ENCODE data around the gene MAJIN. TPM values are rescaled to one million over a fixed set of nuclear protein-coding genes. Genes with fewer than 3 reads are reported as not detected.

Gene MAJIN
- polyA plus RNA-seq, 3 donors = not detected

- H3K27ac ChIP-seq (ENCODE audit: low read depth in 1 of 2, low read length in 2 of 2) = peak overlapping the region; percentile 30 to 42
- H3K4me1 Mint-ChIP-seq = peaks cover 53% of the 10 kb centered on the region
- peaks cover 21 to 32% of the 10 kb centered on the region in 2 donors for H3K36me3 Mint-ChIP-seq
- no peaks in the 10 kb centered on the region for H3K79me2 ChIP-seq (ENCODE audit: insufficient read depth, low read length)
- no peaks in the 10 kb centered on the region for H3K36me3 ChIP-seq (replicated peaks in 1 of 2; ENCODE audit: control insufficient read depth in 1 of 2, insufficient read depth in 2 of 2, low read length in 2 of 2)
- no peaks in the 10 kb centered on the region for H3K27me3 ChIP-seq (ENCODE audit: control insufficient read depth in 2 of 2, insufficient read depth in 2 of 2, low read length in 2 of 2)
- peaks cover 0 to 2% (median 0%) of the 10 kb centered on the region in 7 donors for H3K9me3 Mint-ChIP-seq
- H3K27ac Mint-ChIP-seq = peak overlapping the region; percentile 79 to 91 (median 84)
- peak overlapping the region; percentile 75 to 91 for H3K4me3 Mint-ChIP-seq
- peaks cover 2 to 5% (median 4%) of the 10 kb centered on the region in 3 donors for H3K27me3 Mint-ChIP-seq (ENCODE audit: low read depth in 3 of 3)
- H3K4me1 ChIP-seq (ENCODE audit: control insufficient read depth in 1 of 2, insufficient read depth in 2 of 2, low read length in 2 of 2) = peaks cover 45 to 48% of the 10 kb centered on the region in 2 donors
- H3K9ac ChIP-seq (ENCODE audit: insufficient read depth, low read length, poor library complexity, severe bottlenecking) = no peak overlapping the region
- H3K9me3 ChIP-seq (replicated peaks in 1 of 2; ENCODE audit: control insufficient read depth in 1 of 2, insufficient read depth in 1 of 2, low read length in 2 of 2) = no peaks in the 10 kb centered on the region
- WGBS (ENCODE audit: insufficient coverage) = 2% methylated on average over 8 of the region's 15 CpGs
- peak overlapping the region; percentile 41 for H2AFZ ChIP-seq (ENCODE audit: insufficient read depth, low read depth, low read length, poor library complexity, severe bottlenecking)
- intact Hi-C loops (cut with micrococcal nuclease) = no loop called here
- peak overlapping the region; percentile 69 for H3K4me2 ChIP-seq (replicated peaks; ENCODE audit: extremely low read depth, low read length, poor library complexity, severe bottlenecking)
- TF ChIP-seq, protein P1, sequence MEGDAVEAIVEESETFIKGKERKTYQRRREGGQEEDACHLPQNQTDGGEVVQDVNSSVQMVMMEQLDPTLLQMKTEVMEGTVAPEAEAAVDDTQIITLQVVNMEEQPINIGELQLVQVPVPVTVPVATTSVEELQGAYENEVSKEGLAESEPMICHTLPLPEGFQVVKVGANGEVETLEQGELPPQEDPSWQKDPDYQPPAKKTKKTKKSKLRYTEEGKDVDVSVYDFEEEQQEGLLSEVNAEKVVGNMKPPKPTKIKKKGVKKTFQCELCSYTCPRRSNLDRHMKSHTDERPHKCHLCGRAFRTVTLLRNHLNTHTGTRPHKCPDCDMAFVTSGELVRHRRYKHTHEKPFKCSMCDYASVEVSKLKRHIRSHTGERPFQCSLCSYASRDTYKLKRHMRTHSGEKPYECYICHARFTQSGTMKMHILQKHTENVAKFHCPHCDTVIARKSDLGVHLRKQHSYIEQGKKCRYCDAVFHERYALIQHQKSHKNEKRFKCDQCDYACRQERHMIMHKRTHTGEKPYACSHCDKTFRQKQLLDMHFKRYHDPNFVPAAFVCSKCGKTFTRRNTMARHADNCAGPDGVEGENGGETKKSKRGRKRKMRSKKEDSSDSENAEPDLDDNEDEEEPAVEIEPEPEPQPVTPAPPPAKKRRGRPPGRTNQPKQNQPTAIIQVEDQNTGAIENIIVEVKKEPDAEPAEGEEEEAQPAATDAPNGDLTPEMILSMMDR (IDR thresholded peaks at IDR 0.05) = no peak
- DNase-seq = peak; percentile 24 to 49 (median 40)
- peak overlapping the region; percentile 17 to 71 (median 21) for H3K4me3 ChIP-seq (replicated peaks in 1 of 3; ENCODE audit: low read depth in 2 of 3, low read length in 3 of 3)
- H4K20me1 ChIP-seq (ENCODE audit: insufficient read depth, low read length) = no peaks in the 10 kb centered on the region
These were observed 18.5 kb upstream of the MAJIN start for GRCh38 chr11:64990222-64990923.

GRCh38 chr11:64989416-64989815, 17.5 kb upstream of the MAJIN start:
- Histone ChIP-seq H3K4me3 (replicated peaks in 1 of 3; ENCODE audit: low read depth in 2 of 3, low read length in 3 of 3) (peak overlapping the region in 1 of 3 experiments; percentile 71), H3K9ac (ENCODE audit: insufficient read depth, low read length, poor library complexity, severe bottlenecking) (no peak overlapping the region), H4K20me1 (ENCODE audit: insufficient read depth, low read length) (no peaks in the 10 kb centered on the region), H3K4me1 (ENCODE audit: control insufficient read depth in 1 of 2, insufficient read depth in 2 of 2, low read length in 2 of 2) (peaks cover 50 to 54% of the 10 kb centered on the region in 2 donors), H3K9me3 (replicated peaks in 1 of 2; ENCODE audit: control insufficient read depth in 1 of 2, insufficient read depth in 1 of 2, low read length in 2 of 2) (no peaks in the 10 kb centered on the region), H2AFZ (ENCODE audit: insufficient read depth, low read depth, low read length, poor library complexity, severe bottlenecking) (peak overlapping the region; percentile 41), H3K36me3 (replicated peaks in 1 of 2; ENCODE audit: control insufficient read depth in 1 of 2, insufficient read depth in 2 of 2, low read length in 2 of 2) (no peaks in the 10 kb centered on the region), H3K79me2 (ENCODE audit: insufficient read depth, low read length) (no peaks in the 10 kb centered on the region), H3K4me2 (replicated peaks; ENCODE audit: extremely low read depth, low read length, poor library complexity, severe bottlenecking) (peak overlapping the region; percentile 69), H3K27ac (ENCODE audit: low read depth in 1 of 2, low read length in 2 of 2) (no peak overlapping the region), H3K27me3 (ENCODE audit: control insufficient read depth in 2 of 2, insufficient read depth in 2 of 2, low read length in 2 of 2) (no peaks in the 10 kb centered on the region)
- peaks cover 21 to 30% of the 10 kb centered on the region in 2 donors for H3K36me3 Mint-ChIP-seq
- peaks cover 56% of the 10 kb centered on the region for H3K4me1 Mint-ChIP-seq
- H3K4me3 Mint-ChIP-seq = peak overlapping the region; percentile 75 to 91
- TF ChIP-seq, protein P1 (IDR thresholded peaks at IDR 0.05) = no peak
- 85% methylated on average over 12 of the region's 13 CpGs for WGBS (ENCODE audit: insufficient coverage)
- H3K27me3 Mint-ChIP-seq (ENCODE audit: low read depth in 3 of 3) = peaks cover 4 to 5% (median 5%) of the 10 kb centered on the region in 3 donors
- intact Hi-C loops (cut with micrococcal nuclease) = no loop called here
- H3K27ac Mint-ChIP-seq = peak overlapping the region in 1 of 7 donors; percentile 41
- peaks cover 0 to 2% (median 0%) of the 10 kb centered on the region in 7 donors for H3K9me3 Mint-ChIP-seq
- no peak for DNase-seq
